Activated T-cell treated with anti-CD3 and anti-CD28 coated beads, Interleukin-2, amount 50 U/mL, for 48 hours (primary cell): ENCODE results near the gene PPP3CA.

Source experiments
- DNase-seq, 2 experiments: peaks; one replicate each; pipeline ENCODE4 v3.0.0-alpha.2; 2020

PPP3CA gene

GRCh38 chr4:101286663-101287062 is 60.7 kb downstream of the PPP3CA start:
- no peak for DNase-seq

- no peak for DNase-seq
Observed at GRCh38 chr4:101285985-101286384, 61.3 kb downstream of the PPP3CA start.

- DNase-seq, result no peak
Observed at GRCh38 chr4:101284546-101284945, 62.8 kb downstream of the PPP3CA start.

GRCh38 chr4:101283434-101283833 is 63.9 kb downstream of the PPP3CA start:
- no peak for DNase-seq

- DNase-seq, result peak; percentile 35 to 42
Observed at GRCh38 chr4:101282076-101282844, 65.1 kb downstream of the PPP3CA start.

- DNase-seq, result no peak
Observed at GRCh38 chr4:101280866-101281600, 66.3 kb downstream of the PPP3CA start.

- DNase-seq, result no peak
Observed at GRCh38 chr4:101279377-101279871, 67.9 kb downstream of the PPP3CA start.

GRCh38 chr4:101277671-101278070 is 69.7 kb downstream of the PPP3CA start:
- no peak for DNase-seq

GRCh38 chr4:101276661-101277060 is 70.7 kb downstream of the PPP3CA start:
- no peak for DNase-seq

GRCh38 chr4:101274888-101275752 is 72.2 kb downstream of the PPP3CA start:
- DNase-seq, result no peak

- DNase-seq, result no peak
Observed at GRCh38 chr4:101271516-101271915, 75.8 kb downstream of the PPP3CA start.

- no peak for DNase-seq
Observed at GRCh38 chr4:101269682-101270081, 77.6 kb downstream of the PPP3CA start.

GRCh38 chr4:101265816-101266172 is 81.5 kb downstream of the PPP3CA start:
- no peak for DNase-seq

GRCh38 chr4:101264993-101265815 is 82.1 kb downstream of the PPP3CA start:
- DNase-seq, result no peak

GRCh38 chr4:101264512-101264911 is 82.8 kb downstream of the PPP3CA start:
- DNase-seq, result no peak

- DNase-seq, result no peak
Observed at GRCh38 chr4:101262683-101263082, 84.6 kb downstream of the PPP3CA start.

GRCh38 chr4:101259876-101260275 is 87.5 kb downstream of the PPP3CA start:
- no peak for DNase-seq

GRCh38 chr4:101258883-101259282 is 88.4 kb downstream of the PPP3CA start:
- no peak for DNase-seq

GRCh38 chr4:101256222-101256621 is 91.1 kb downstream of the PPP3CA start:
- DNase-seq, result no peak

GRCh38 chr4:101254776-101255175 is 92.5 kb downstream of the PPP3CA start:
- DNase-seq, result no peak

- no peak for DNase-seq
Observed at GRCh38 chr4:101253121-101253520, 94.2 kb downstream of the PPP3CA start.

GRCh38 chr4:101252721-101253120 is 94.6 kb downstream of the PPP3CA start:
- no peak for DNase-seq
